OCI-LY3 (cell line): Measurements from ENCODE around the gene RLF.
A peak's percentile ranks its signal among the peaks of the same experiment; 100 is the strongest.

ENCODE experiments used
- H2AFZ ChIP-seq: fragments of 200-600, 300-600 bp; shearing (Covaris generic); 2 replicates; pipeline ENCODE4 v1.6.0; 2014; ENCODE audit warnings: antibody characterized with exemption, low read depth, low read length
- H3K27ac ChIP-seq: fragments of 200-600, 300-600 bp; sonication (generic); 2 replicates; pipeline ENCODE4 v1.5.1; 2014; ENCODE audit warnings: mild to moderate bottlenecking, low read length, moderate library complexity, mixed read lengths
- H3K27me3 ChIP-seq: fragments of 200-600, 300-600 bp; sonication (generic); 2 replicates; pipeline ENCODE4 v1.6.1; 2014; ENCODE audit warnings: low read depth, low read length, mixed read lengths
- H3K36me3 ChIP-seq: fragments of 200-600, 300-600 bp; sonication (generic); replicated peaks from 2 replicates; pipeline ENCODE3; 2014; ENCODE audit warnings: low read depth, low read length, mixed read lengths
- H3K4me1 ChIP-seq: fragments of 300-600, 200-600 bp; sonication (generic); 2 replicates; pipeline ENCODE4 v1.6.1; 2014; ENCODE audit warnings: low read length, mixed read lengths
- H3K4me2 ChIP-seq: fragments of 200-600, 300-600 bp; sonication (generic); 2 replicates; pipeline ENCODE4 v1.6.1; 2014; ENCODE audit warnings: low read length, mixed read lengths
- H3K4me3 ChIP-seq: fragments of 300-600, 200-600 bp; sonication (generic); 2 replicates; pipeline ENCODE4 v1.5.1; 2014; ENCODE audit warnings: antibody characterized with exemption, mild to moderate bottlenecking, low read length, moderate library complexity
- H3K79me2 ChIP-seq: fragments of 300-600, 200-600 bp; shearing (Covaris generic); 2 replicates; pipeline ENCODE4 v1.6.1; 2014; ENCODE audit warnings: mild to moderate bottlenecking, low read length, mixed read lengths
- H3K9ac ChIP-seq: fragments of 300-600, 200-600 bp; shearing (Covaris generic); 2 replicates; pipeline ENCODE4 v1.6.0; 2014; ENCODE audit warnings: mild to moderate bottlenecking, low read length, moderate library complexity
- H3K9me3 ChIP-seq: fragments of 200-600, 300-600 bp; shearing (Covaris generic); 2 replicates; pipeline ENCODE4 v1.6.1; 2014; ENCODE audit warnings: low read length, mixed read lengths; ENCODE audit not compliant: insufficient read depth
- H4K20me1 ChIP-seq: fragments of 200-600, 300-600 bp; sonication (generic); 2 replicates; pipeline ENCODE4 v1.6.1; 2016; ENCODE audit warnings: low read length, mixed read lengths; ENCODE audit not compliant: insufficient read depth
- CTCF ChIP-seq: fragments of 200-600, 300-600 bp; sonication (generic); IDR thresholded peaks from 2 replicates; pipeline ENCODE4 v1.5.1; 2014; ENCODE audit warnings: antibody characterized with exemption, low read length, low read depth
- EZH2phosphoT487 ChIP-seq: fragments of 200-600 bp; shearing (Covaris generic); IDR thresholded peaks from 2 replicates; pipeline ENCODE4 v1.6.1; 2018; ENCODE audit warnings: antibody characterized with exemption, mixed run types, low read depth

RLF gene

GRCh38 chr1:40161125-40161887 lies at the start of gene RLF:
TSS of gene RLF (plus strand) at chr1:40161387. CDS start at chr1:40161400, 13 bp downstream.
- H3K36me3 ChIP-seq, result peaks cover 3% of the 10 kb centered on the region
- H3K79me2 ChIP-seq, result peaks cover 56% of the 10 kb centered on the region
- H3K4me3 ChIP-seq, result peak within 1 kb of the TSS; percentile 83
- H3K4me1 ChIP-seq, result peaks cover 12% of the 10 kb centered on the region
- H3K27ac ChIP-seq, result peak within 1 kb of the TSS; percentile 28; the same call in 1 of the 2 replicates
- peak within 1 kb of the TSS; percentile 97 for H3K4me2 ChIP-seq
- peak within 1 kb of the TSS; percentile 65 for H3K9ac ChIP-seq
- peak within 1 kb of the TSS; percentile 74 for H2AFZ ChIP-seq
- no peaks in the 10 kb centered on the region for H3K27me3 ChIP-seq
- peaks cover 46% of the 10 kb centered on the region for H4K20me1 ChIP-seq
- no peak for TF ChIP-seq CTCF
- no peak for TF ChIP-seq EZH2phosphoT487
- H3K9me3 ChIP-seq, result no peaks in the 10 kb centered on the region

GRCh38 chr1:40114400-40114799 lies 46.8 kb upstream of the RLF start:
- Histone ChIP-seq H3K9me3 (no peaks in the 10 kb centered on the region), H3K4me1 (no peaks in the 10 kb centered on the region), H3K27ac (no peak overlapping the region), H4K20me1 (no peaks in the 10 kb centered on the region), H3K36me3 (no peaks in the 10 kb centered on the region), H3K27me3 (no peaks in the 10 kb centered on the region), H3K4me3 (no peak overlapping the region), H3K79me2 (no peaks in the 10 kb centered on the region), H3K9ac (no peak overlapping the region), H3K4me2 (no peak overlapping the region), H2AFZ (no peak overlapping the region)
- TF ChIP-seq EZH2phosphoT487 (no peak), CTCF (no peak)

- Histone ChIP-seq H3K27ac (no peak overlapping the region), H3K4me2 (no peak overlapping the region), H3K4me1 (no peaks in the 10 kb centered on the region), H3K9me3 (no peaks in the 10 kb centered on the region), H2AFZ (no peak overlapping the region), H4K20me1 (no peaks in the 10 kb centered on the region), H3K9ac (no peak overlapping the region), H3K4me3 (no peak overlapping the region), H3K27me3 (no peaks in the 10 kb centered on the region), H3K79me2 (no peaks in the 10 kb centered on the region), H3K36me3 (no peaks in the 10 kb centered on the region)
- TF ChIP-seq CTCF (no peak), EZH2phosphoT487 (no peak)
Measured at GRCh38 chr1:40120128-40120527, 41.1 kb upstream of the RLF start.

- Histone ChIP-seq H3K27ac (no peak overlapping the region), H2AFZ (no peak overlapping the region)
Measured at GRCh38 chr1:40122855-40123254, 38.3 kb upstream of the RLF start.

More at GRCh38 chr1:40122855-40123254, 38.3 kb upstream of the RLF start:
- H3K4me1 ChIP-seq, result no peaks in the 10 kb centered on the region
- H4K20me1 ChIP-seq, result no peaks in the 10 kb centered on the region
- no peaks in the 10 kb centered on the region for H3K79me2 ChIP-seq
- H3K36me3 ChIP-seq, result no peaks in the 10 kb centered on the region
- H3K9ac ChIP-seq, result no peak overlapping the region
- H3K4me2 ChIP-seq, result no peak overlapping the region
- no peaks in the 10 kb centered on the region for H3K27me3 ChIP-seq
- H3K4me3 ChIP-seq, result no peak overlapping the region
- no peaks in the 10 kb centered on the region for H3K9me3 ChIP-seq
- TF ChIP-seq CTCF, result no peak
- no peak for TF ChIP-seq EZH2phosphoT487
